ENCODE results near the gene EPS15. TPM values are rescaled to one million over a fixed set of nuclear protein-coding genes. Genes with fewer than 3 reads are reported as not detected.
A peak's percentile ranks its signal among the peaks of the same experiment; 100 is the strongest.
"Not testable (repeated sequence)": the region's sequence is repeated elsewhere in the genome, so short reads cannot be mapped to it uniquely, and the experiment has no call there.

EPS15 gene
- total RNA-seq, 2 donors from 2014 or later: 54.2 to 65.4 TPM

- peaks cover 6% of the 10 kb centered on the region for H3K36me3 Mint-ChIP-seq (ENCODE audit: low read depth)
- H3K4me1 Mint-ChIP-seq: peaks cover 8% of the 10 kb centered on the region
Observed at GRCh38 chr1:51330331-51331201, 188.5 kb downstream of the EPS15 start, which contains the start of gene TTC39A. TTC39A (minus strand) TSS chr1:51330562; CDS start chr1:51330477, 85 bp downstream.

GRCh38 chr1:51329443-51330325, 189.4 kb downstream of the EPS15 start:
- no peak for ATAC-seq (replicated peaks)
- H3K27ac Mint-ChIP-seq: no peak overlapping the region
- peak overlapping the region; percentile 16 for H3K4me3 Mint-ChIP-seq
- H3K4me1 Mint-ChIP-seq: peaks cover 8% of the 10 kb centered on the region
- peaks cover 33% of the 10 kb centered on the region for H3K27me3 Mint-ChIP-seq
- H3K9me3 Mint-ChIP-seq: no peaks in the 10 kb centered on the region
- H3K36me3 Mint-ChIP-seq (ENCODE audit: low read depth): peaks cover 6% of the 10 kb centered on the region

More at GRCh38 chr1:51330331-51331201, 188.5 kb downstream of the EPS15 start, which contains the start of gene TTC39A:
- Mint-ChIP-seq H3K9me3 (no peaks in the 10 kb centered on the region), H3K27ac (no peak within 1 kb of the TSS), H3K27me3 (peaks cover 33% of the 10 kb centered on the region), H3K4me3 (peak within 1 kb of the TSS; percentile 73)
- ATAC-seq (replicated peaks): peak; percentile 23

GRCh38 chr1:51328926-51329325, 190.1 kb downstream of the EPS15 start:
- H3K36me3 Mint-ChIP-seq (ENCODE audit: low read depth): peaks cover 6% of the 10 kb centered on the region
- peaks cover 33% of the 10 kb centered on the region for H3K27me3 Mint-ChIP-seq
- no peaks in the 10 kb centered on the region for H3K9me3 Mint-ChIP-seq
- H3K4me3 Mint-ChIP-seq: no peak overlapping the region
- ATAC-seq (replicated peaks): no peak
- no peak overlapping the region for H3K27ac Mint-ChIP-seq
- H3K4me1 Mint-ChIP-seq: peaks cover 8% of the 10 kb centered on the region

- no peak for ATAC-seq (replicated peaks)
- Mint-ChIP-seq H3K9me3 (no peaks in the 10 kb centered on the region), H3K36me3 (ENCODE audit: low read depth) (peaks cover 6% of the 10 kb centered on the region), H3K4me1 (peaks cover 8% of the 10 kb centered on the region), H3K27me3 (peaks cover 33% of the 10 kb centered on the region), H3K4me3 (no peak overlapping the region), H3K27ac (no peak overlapping the region)
Observed at GRCh38 chr1:51328279-51328678, 190.8 kb downstream of the EPS15 start.

- H3K4me3 Mint-ChIP-seq: no peak overlapping the region
- no peaks in the 10 kb centered on the region for H3K9me3 Mint-ChIP-seq
- H3K36me3 Mint-ChIP-seq (ENCODE audit: low read depth): peaks cover 6% of the 10 kb centered on the region
- peaks cover 8% of the 10 kb centered on the region for H3K4me1 Mint-ChIP-seq
- H3K27me3 Mint-ChIP-seq: peaks cover 33% of the 10 kb centered on the region
- no peak for ATAC-seq (replicated peaks)
- no peak overlapping the region for H3K27ac Mint-ChIP-seq
Observed at GRCh38 chr1:51327386-51327785, 191.7 kb downstream of the EPS15 start.

- H3K27ac Mint-ChIP-seq: no peak overlapping the region
- peaks cover 8% of the 10 kb centered on the region for H3K4me1 Mint-ChIP-seq
- ATAC-seq (replicated peaks): no peak
- peaks cover 31% of the 10 kb centered on the region for H3K27me3 Mint-ChIP-seq
- peaks cover 6% of the 10 kb centered on the region for H3K36me3 Mint-ChIP-seq (ENCODE audit: low read depth)
- no peaks in the 10 kb centered on the region for H3K9me3 Mint-ChIP-seq
- no peak overlapping the region for H3K4me3 Mint-ChIP-seq
Observed at GRCh38 chr1:51326839-51327238, 192.2 kb downstream of the EPS15 start.

GRCh38 chr1:51325878-51326755, 192.9 kb downstream of the EPS15 start:
- H3K4me3 Mint-ChIP-seq: no peak overlapping the region
- no peak overlapping the region for H3K27ac Mint-ChIP-seq
- peaks cover 24% of the 10 kb centered on the region for H3K27me3 Mint-ChIP-seq
- no peaks in the 10 kb centered on the region for H3K9me3 Mint-ChIP-seq
- no peak for ATAC-seq (replicated peaks)
- H3K36me3 Mint-ChIP-seq (ENCODE audit: low read depth): peaks cover 3% of the 10 kb centered on the region
- peaks cover 4% of the 10 kb centered on the region for H3K4me1 Mint-ChIP-seq

GRCh38 chr1:51325391-51325790, 193.7 kb downstream of the EPS15 start:
- H3K4me1 Mint-ChIP-seq: no peaks in the 10 kb centered on the region
- H3K27me3 Mint-ChIP-seq: peaks cover 19% of the 10 kb centered on the region
- H3K36me3 Mint-ChIP-seq (ENCODE audit: low read depth): no peaks in the 10 kb centered on the region
- no peak for ATAC-seq (replicated peaks)
- no peaks in the 10 kb centered on the region for H3K9me3 Mint-ChIP-seq
- H3K27ac Mint-ChIP-seq: no peak overlapping the region
- H3K4me3 Mint-ChIP-seq: no peak overlapping the region

GRCh38 chr1:51325011-51325385, 194.1 kb downstream of the EPS15 start:
- ATAC-seq (replicated peaks); H3K4me3 Mint-ChIP-seq; H3K36me3 Mint-ChIP-seq (ENCODE audit: low read depth); H3K4me1 Mint-ChIP-seq; H3K9me3 Mint-ChIP-seq; H3K27ac Mint-ChIP-seq: not testable (repeated sequence)
- peaks cover 19% of the 10 kb centered on the region for H3K27me3 Mint-ChIP-seq

GRCh38 chr1:51324251-51325010, 194.6 kb downstream of the EPS15 start:
- no peaks in the 10 kb centered on the region for H3K9me3 Mint-ChIP-seq
- no peaks in the 10 kb centered on the region for H3K36me3 Mint-ChIP-seq (ENCODE audit: low read depth)
- no peak for ATAC-seq (replicated peaks)
- H3K27ac Mint-ChIP-seq: no peak overlapping the region
- peaks cover 19% of the 10 kb centered on the region for H3K27me3 Mint-ChIP-seq
- H3K4me3 Mint-ChIP-seq: no peak overlapping the region
- no peaks in the 10 kb centered on the region for H3K4me1 Mint-ChIP-seq

GRCh38 chr1:51323778-51324177, 195.3 kb downstream of the EPS15 start:
- no peaks in the 10 kb centered on the region for H3K36me3 Mint-ChIP-seq (ENCODE audit: low read depth)
- no peak overlapping the region for H3K4me3 Mint-ChIP-seq
- H3K4me1 Mint-ChIP-seq: no peaks in the 10 kb centered on the region

GRCh38 chr1:51322417-51323101, 196.5 kb downstream of the EPS15 start:
- no peaks in the 10 kb centered on the region for H3K36me3 Mint-ChIP-seq (ENCODE audit: low read depth)
- no peaks in the 10 kb centered on the region for H3K4me1 Mint-ChIP-seq
- H3K27me3 Mint-ChIP-seq: peaks cover 8% of the 10 kb centered on the region
- H3K27ac Mint-ChIP-seq: no peak overlapping the region
- H3K4me3 Mint-ChIP-seq: no peak overlapping the region
- no peak for ATAC-seq (replicated peaks)
- H3K9me3 Mint-ChIP-seq: no peaks in the 10 kb centered on the region

More at GRCh38 chr1:51323778-51324177, 195.3 kb downstream of the EPS15 start:
- Mint-ChIP-seq H3K27me3 (peaks cover 14% of the 10 kb centered on the region), H3K9me3 (no peaks in the 10 kb centered on the region), H3K27ac (no peak overlapping the region)
- no peak for ATAC-seq (replicated peaks)

- Mint-ChIP-seq H3K36me3 (ENCODE audit: low read depth) (no peaks in the 10 kb centered on the region), H3K27me3 (peaks cover 4% of the 10 kb centered on the region), H3K9me3 (no peaks in the 10 kb centered on the region), H3K27ac (no peak overlapping the region), H3K4me1 (no peaks in the 10 kb centered on the region), H3K4me3 (no peak overlapping the region)
- ATAC-seq (replicated peaks): no peak
Observed at GRCh38 chr1:51321924-51322280, 197.2 kb downstream of the EPS15 start.

Measured in activated T-helper 17 cell treated with anti-CD3 and anti-CD28 coated beads, Interleukin-2, amount 50 U/mL, for 72 hours (primary cell).